H9 (cell line): ENCODE data around the gene ME3. TPM values are rescaled to one million over a fixed set of nuclear protein-coding genes. Genes with fewer than 3 reads are reported as not detected.

Source experiments
- DNase-seq: peaks from one replicate; pipeline ENCODE4 v3.0.0-alpha.2; 2017
- H2AFZ ChIP-seq: one replicate; pipeline ENCODE4 v1.6.1; 2013; ENCODE audit warnings: mild to moderate bottlenecking, low read length, control low read depth, moderate library complexity
- H2AK5ac ChIP-seq: 2 replicates; pipeline ENCODE4 v1.6.1; 2013; ENCODE audit warnings: low read length, control low read depth, mixed read lengths; ENCODE audit not compliant: insufficient read length
- H2BK120ac ChIP-seq: one replicate; pipeline ENCODE4 v1.6.1; 2013; ENCODE audit warnings: low read depth, mild to moderate bottlenecking, low read length, control low read depth, inconsistent platforms; ENCODE audit not compliant: poor library complexity, severe bottlenecking
- H2BK12ac ChIP-seq: 2 replicates; pipeline ENCODE4 v1.6.1; 2013; ENCODE audit warnings: low read length, control low read depth, mixed read lengths, low read depth; ENCODE audit not compliant: insufficient read length
- H2BK15ac ChIP-seq: 2 replicates; pipeline ENCODE4 v1.6.1; 2013; ENCODE audit warnings: low read depth, low read length, control low read depth
- H2BK20ac ChIP-seq: one replicate; pipeline ENCODE4 v1.6.1; 2013; ENCODE audit warnings: low read depth, mild to moderate bottlenecking, low read length, control low read depth, inconsistent platforms; ENCODE audit not compliant: poor library complexity, severe bottlenecking
- H2BK5ac ChIP-seq: 2 replicates; pipeline ENCODE4 v1.6.1; 2013; ENCODE audit warnings: low read length, control low read depth, mixed read lengths; ENCODE audit not compliant: insufficient read length
- H3K14ac ChIP-seq: 2 replicates; pipeline ENCODE4 v1.6.1; 2013; ENCODE audit warnings: low read length, control low read depth; ENCODE audit not compliant: insufficient read depth
- H3K18ac ChIP-seq: 2 replicates; pipeline ENCODE4 v1.6.1; 2013; ENCODE audit warnings: low read depth, mild to moderate bottlenecking, mixed read lengths, low read length, control low read depth; ENCODE audit not compliant: insufficient read length
- H3K23ac ChIP-seq: 2 replicates; pipeline ENCODE4 v1.6.1; 2013; ENCODE audit warnings: low read length, control low read depth, mixed read lengths, low read depth; ENCODE audit not compliant: insufficient read length
- H3K23me2 ChIP-seq: 2 replicates; pipeline ENCODE4 v1.6.1; 2013; ENCODE audit warnings: low read depth, mild to moderate bottlenecking, mixed read lengths, low read length, control low read depth; ENCODE audit not compliant: insufficient read length, poor library complexity, severe bottlenecking
- H3K27ac ChIP-seq: 2 replicates; pipeline ENCODE4 v1.5.1; 2013; ENCODE audit warnings: low read length, control low read depth, mixed read lengths, low read depth; ENCODE audit not compliant: insufficient read length
- H3K27me3 ChIP-seq: 2 replicates; pipeline ENCODE4 v1.6.1; 2013; ENCODE audit warnings: low read length, control low read depth, inconsistent platforms; ENCODE audit not compliant: insufficient read depth
- H3K4ac ChIP-seq: 2 replicates; pipeline ENCODE4 v1.6.1; 2013; ENCODE audit warnings: low read depth, mild to moderate bottlenecking, control low read depth, inconsistent platforms, low read length, moderate library complexity
- H3K4me1 ChIP-seq: 2 replicates; pipeline ENCODE4 v1.6.1; 2013; ENCODE audit warnings: low read length, control low read depth, inconsistent platforms; ENCODE audit not compliant: insufficient read depth
- H3K4me2 ChIP-seq: 2 replicates; pipeline ENCODE4 v1.6.1; 2013; ENCODE audit warnings: low read length, control low read depth, mixed read lengths; ENCODE audit not compliant: insufficient read length, insufficient read depth
- H3K56ac ChIP-seq: 2 replicates; pipeline ENCODE4 v1.6.1; 2013; ENCODE audit warnings: low read depth, mild to moderate bottlenecking, mixed read lengths, low read length, control low read depth; ENCODE audit not compliant: insufficient read length
- H3K79me1 ChIP-seq: 2 replicates; pipeline ENCODE4 v1.6.1; 2013; ENCODE audit warnings: low read depth, mild to moderate bottlenecking, moderate library complexity, low read length, control low read depth, inconsistent platforms; ENCODE audit not compliant: insufficient read depth, poor library complexity, severe bottlenecking
- H3K79me2 ChIP-seq: 2 replicates; pipeline ENCODE4 v1.6.1; 2013; ENCODE audit warnings: low read length, control low read depth, inconsistent platforms; ENCODE audit not compliant: insufficient read depth
- H3K9ac ChIP-seq: 2 replicates; pipeline ENCODE4 v1.6.1; 2013; ENCODE audit warnings: low read length, control low read depth, mixed read lengths; ENCODE audit not compliant: insufficient read length; ENCODE audit errors: extremely low read depth
- H3K9me3 ChIP-seq: one replicate; pipeline ENCODE4 v1.6.1; 2013; ENCODE audit warnings: low read depth, low read length, inconsistent platforms; ENCODE audit not compliant: control insufficient read depth
- H3T11ph ChIP-seq: one replicate; pipeline ENCODE4 v1.6.1; 2013; ENCODE audit warnings: mild to moderate bottlenecking, low read length, control low read depth, inconsistent platforms
- H4K20me1 ChIP-seq: one replicate; pipeline ENCODE4 v1.6.1; 2013; ENCODE audit not compliant: control insufficient read depth, insufficient read length, insufficient read depth
- H4K5ac ChIP-seq: 2 replicates; pipeline ENCODE4 v1.6.1; 2013; ENCODE audit warnings: low read depth, mild to moderate bottlenecking, mixed read lengths, low read length, control low read depth; ENCODE audit not compliant: insufficient read length
- H4K8ac ChIP-seq: replicated peaks from 2 replicates; pipeline ENCODE4 v1.6.1; 2013; ENCODE audit warnings: low read length, control low read depth, mixed read lengths, low read depth; ENCODE audit not compliant: insufficient read length
- H4K91ac ChIP-seq: 2 replicates; pipeline ENCODE4 v1.6.1; 2013; ENCODE audit warnings: low read depth, mild to moderate bottlenecking, moderate library complexity, mixed read lengths, low read length, control low read depth; ENCODE audit not compliant: insufficient read length
- H3K27ac Mint-ChIP-seq, 3 experiments: 2 replicates in 2 of 3; 3 replicates in 1 of 3; pipeline ENCODE4 v1.8.0; 2020 to 2021; ENCODE audit warnings: mixed read lengths in 3 of 3, mild to moderate bottlenecking in 1 of 3, moderate library complexity in 1 of 3
- H3K27me3 Mint-ChIP-seq: 2 replicates; pipeline ENCODE4 v1.8.0; 2021; ENCODE audit warnings: low read depth, mild to moderate bottlenecking, moderate library complexity, mixed read lengths
- H3K36me3 Mint-ChIP-seq, 3 experiments: 2 replicates in 2 of 3; 3 replicates in 1 of 3; pipeline ENCODE4 v1.8.0; 2020 to 2021; ENCODE audit warnings: low read depth in 3 of 3, mixed read lengths in 3 of 3; ENCODE audit not compliant: insufficient read depth in 1 of 3
- H3K4me1 Mint-ChIP-seq, 2 experiments: 2 replicates each; pipeline ENCODE4 v1.8.0; 2020; ENCODE audit warnings: mixed read lengths in 2 of 2
- H3K4me3 Mint-ChIP-seq, 2 experiments: 2 replicates in 1 of 2; 3 replicates in 1 of 2; pipeline ENCODE4 v1.8.0; 2020 to 2021; ENCODE audit warnings: mild to moderate bottlenecking in 2 of 2, mixed read lengths in 2 of 2, moderate library complexity in 1 of 2
- H3K9me3 Mint-ChIP-seq, 2 experiments: 2 replicates in 1 of 2; 3 replicates in 1 of 2; pipeline ENCODE4 v1.8.0; 2020; ENCODE audit warnings: mild to moderate bottlenecking in 2 of 2, mixed read lengths in 2 of 2, moderate library complexity in 1 of 2
- CTCF ChIP-seq: fragments of 200-600 bp; sonication (generic); conservative IDR thresholded peaks from 3 replicates; pipeline ENCODE4 v1.8.0; 2021; ENCODE audit warnings: antibody characterized with exemption, mild to moderate bottlenecking
- WGBS: extraction: QIAGEN DNeasy Blood & Tissue Kit; methylation state at CpG from one replicate; pipeline ENCODE4 v1.1.7; 2013; ENCODE audit warnings: missing lambda C conversion rate, low lambda C conversion rate, mixed read lengths; ENCODE audit not compliant: insufficient read length; ENCODE audit errors: extremely low coverage; 5-methylcytosine and 5-hydroxymethylcytosine counted together
- total RNA-seq: library from RNA; stranded (reverse); gene quantifications from 2 replicates; pipeline ENCODE4 v1.2.1, GENCODE V29; 2021

ME3 gene
- total RNA-seq, 1 experiment from 2014 or later, result 2.8 TPM

GRCh38 chr11:86461892-86462291 lies 210.5 kb downstream of the ME3 start:
- no peak for DNase-seq
- H2BK20ac ChIP-seq, result no peak overlapping the region
- Mint-ChIP-seq H3K9me3 (no peaks in the 10 kb centered on the region), H3K27me3 (peaks cover 2% of the 10 kb centered on the region; the same call in 1 of the 2 replicates), H3K36me3 (no peaks in the 10 kb centered on the region), H3K4me1 (peaks cover 5 to 6% of the 10 kb centered on the region in 2 experiments), H3K27ac (no peak overlapping the region), H3K4me3 (no peak overlapping the region)
- no peak overlapping the region for H3K4ac ChIP-seq
- no peak overlapping the region for H2AFZ ChIP-seq
- H3T11ph ChIP-seq, result no peak overlapping the region
- H4K5ac ChIP-seq, result no peak overlapping the region
- no peak overlapping the region for H3K56ac ChIP-seq
- no peaks in the 10 kb centered on the region for H3K4me1 ChIP-seq
- no peak overlapping the region for H4K8ac ChIP-seq
- H4K20me1 ChIP-seq, result no peaks in the 10 kb centered on the region
- H3K23ac ChIP-seq, result no peak overlapping the region
- H3K9me3 ChIP-seq, result no peaks in the 10 kb centered on the region
- H3K9ac ChIP-seq, result no peak overlapping the region
- no peak overlapping the region for H2BK12ac ChIP-seq
- no peaks in the 10 kb centered on the region for H3K79me2 ChIP-seq
- H3K4me2 ChIP-seq, result no peak overlapping the region
- no peak for TF ChIP-seq CTCF
- H3K14ac ChIP-seq, result no peak overlapping the region
- no peak overlapping the region for H3K27ac ChIP-seq
- no peak overlapping the region for H2AK5ac ChIP-seq
- no peak overlapping the region for H2BK15ac ChIP-seq
- H3K18ac ChIP-seq, result no peak overlapping the region
- no peak overlapping the region for H2BK120ac ChIP-seq
- no peaks in the 10 kb centered on the region for H3K23me2 ChIP-seq
- WGBS, result no CpG with 5 or more reads among the region's 1 CpG
- H4K91ac ChIP-seq, result no peak overlapping the region
- H3K79me1 ChIP-seq, result no peaks in the 10 kb centered on the region
- H3K27me3 ChIP-seq, result no peaks in the 10 kb centered on the region
- H2BK5ac ChIP-seq, result no peak overlapping the region
